K562 (cell line): ENCODE data around the gene MAN1B1. TPM values are rescaled to one million over a fixed set of nuclear protein-coding genes. Genes with fewer than 3 reads are reported as not detected.
A peak's percentile ranks its signal among the peaks of the same experiment; 100 is the strongest.

Source experiments
- ATAC-seq: fragments of 200-7000 bp; cut with Tn5 transposase; 3 replicates; pipeline ENCODE4 v1.9.1; 2020; ENCODE audit warnings: moderate library complexity
- BruUV-seq: library from RNA; stranded (reverse); fragments of 400-500 nt; replicated peaks from 2 replicates; lab custom pipeline; 2021; lab: Mats Ljungman, UMichigan
- CTCF ChIA-PET: fragments of 300-600 bp; formaldehyde crosslinking; extraction: SDS; loops from one replicate; lab custom pipeline; 2021; ENCODE audit warnings: low intra/inter-chr PET ratio; lab: Yijun Ruan, JAX
- POLR2A ChIA-PET: fragments of 300-600, 350-650 bp; sonication (Branson Sonifier 250); formaldehyde crosslinking; extraction: SDS; loops from one replicate; lab custom pipeline; 2021; ENCODE audit warnings: antibody characterized with exemption, inconsistent platforms; lab: Yijun Ruan, JAX
- DNase-seq, 4 experiments: peaks; one replicate each; pipeline versions ENCODE4 v3.0.0 to v3.0.0-alpha.2; 2011 to 2018; ENCODE audit warnings: low spot score in 3 of 4, mixed read lengths in 3 of 4; ENCODE audit errors: extremely low read depth in 1 of 4
- FAIRE-seq: peaks from 2 replicates; lab custom pipeline; 2011; peaks lifted over from hg19 to GRCh38; lab: Jason Lieb, UNC
- H2AFZ ChIP-seq: 2 replicates; pipeline ENCODE4 v1.6.0; 2011; ENCODE audit warnings: low read depth, low read length, control low read depth, inconsistent platforms
- H3K27ac ChIP-seq: fragments of 200-600 bp; 3 replicates; pipeline ENCODE4 v1.8.0; 2011; ENCODE audit warnings: low read depth, mild to moderate bottlenecking, control low read depth, inconsistent platforms, low read length, moderate library complexity, mixed read lengths; ENCODE audit errors: extremely low read depth
- H3K27me3 ChIP-seq, 2 experiments: fragments of 300-600 bp in 1 of 2; 2 replicates in 1 of 2; 3 replicates in 1 of 2; pipeline versions ENCODE4 v1.6.0 to v1.8.0; 2011; ENCODE audit warnings: inconsistent platforms in 2 of 2, low read length in 2 of 2, mild to moderate bottlenecking in 1 of 2, mixed read lengths in 1 of 2, moderate library complexity in 1 of 2; ENCODE audit not compliant: control insufficient read depth in 2 of 2, insufficient read depth in 2 of 2
- H3K36me3 ChIP-seq: fragments of 300-600 bp; 3 replicates; pipeline ENCODE4 v1.8.0; 2011; ENCODE audit warnings: mild to moderate bottlenecking, low read length, inconsistent platforms; ENCODE audit not compliant: control insufficient read depth, insufficient read depth
- H3K4me1 ChIP-seq, 2 experiments: fragments of 200-600 bp in 1 of 2; replicated peaks in 1 of 2; 2 replicates in 1 of 2; 3 replicates in 1 of 2; pipeline versions ENCODE4 v1.5.1 to v1.8.0; 2011; ENCODE audit warnings: inconsistent platforms in 2 of 2, low read length in 2 of 2, mild to moderate bottlenecking in 1 of 2, mixed read lengths in 1 of 2, moderate library complexity in 1 of 2; ENCODE audit not compliant: control insufficient read depth in 2 of 2, insufficient read depth in 2 of 2
- H3K4me2 ChIP-seq: 2 replicates; pipeline ENCODE4 v1.6.1; 2011; ENCODE audit warnings: low read length, control low read depth, inconsistent platforms, mixed read lengths; ENCODE audit not compliant: insufficient read depth
- H3K4me3 ChIP-seq: fragments of 200-600 bp; sonication (generic), shearing (Covaris generic); 2 replicates; pipeline ENCODE4 v1.5.1; 2016; ENCODE audit warnings: control low read depth, inconsistent platforms
- H3K79me2 ChIP-seq: fragments of 200-600 bp; 3 replicates; pipeline ENCODE4 v1.8.0; 2011; ENCODE audit warnings: low read length, inconsistent platforms; ENCODE audit not compliant: control insufficient read depth, insufficient read depth
- H3K9ac ChIP-seq, 2 experiments: 2 replicates each; pipeline versions ENCODE4 v1.6.0 to v1.6.1; 2011; ENCODE audit warnings: low read depth in 2 of 2, low read length in 2 of 2, control low read depth in 1 of 2, inconsistent platforms in 1 of 2, mild to moderate bottlenecking in 1 of 2, mixed read lengths in 1 of 2; ENCODE audit not compliant: insufficient read depth in 1 of 2
- H3K9me1 ChIP-seq: one replicate; pipeline ENCODE4 v1.6.0; 2011; ENCODE audit warnings: inconsistent platforms, mild to moderate bottlenecking, low read length, moderate library complexity; ENCODE audit not compliant: control insufficient read depth, insufficient read depth
- H3K9me3 ChIP-seq: replicated peaks from 2 replicates; pipeline ENCODE4 v1.5.1; 2011; ENCODE audit warnings: low read depth, low read length, inconsistent platforms; ENCODE audit not compliant: control insufficient read depth, insufficient read depth
- H4K20me1 ChIP-seq: replicated peaks from 2 replicates; pipeline ENCODE4 v1.6.1; 2011; ENCODE audit warnings: low read length, inconsistent platforms, mixed read lengths; ENCODE audit not compliant: control insufficient read depth, insufficient read depth
- BDP1 ChIP-seq: IDR thresholded peaks from 3 replicates; pipeline ENCODE4 v1.6.1; 2011; ENCODE audit not compliant: insufficient read length, insufficient read depth
- CHD2 ChIP-seq: IDR thresholded peaks from 2 replicates; pipeline ENCODE4 v1.6.1; 2011; ENCODE audit warnings: low read depth, low read length
- CTCF ChIP-seq, 3 experiments: IDR thresholded peaks in 2 of 3; conservative IDR thresholded peaks in 1 of 3; 2 replicates each; pipeline ENCODE4 v1.5.1; 2011 to 2012; ENCODE audit warnings: low read length in 3 of 3, mild to moderate bottlenecking in 3 of 3, control low read depth in 2 of 3, improper control_type of control experiment in 1 of 3, inconsistent platforms in 1 of 3, low read depth in 1 of 3, mixed read lengths in 1 of 3, moderate library complexity in 1 of 3; ENCODE audit not compliant: insufficient read depth in 2 of 3
- FIP1L1 ChIP-seq: fragments of 200-400 bp; formaldehyde crosslinking; IDR thresholded peaks from 2 replicates; pipeline ENCODE4 v1.6.1; 2018; ENCODE audit warnings: mild to moderate bottlenecking, low read depth, low read length; ENCODE audit not compliant: poor library complexity, severe bottlenecking
- POLR2G ChIP-seq: fragments of 200-400 bp; formaldehyde crosslinking; IDR thresholded peaks from 2 replicates; pipeline ENCODE4 v1.6.1; 2017; ENCODE audit warnings: low read depth, mild to moderate bottlenecking, antibody characterized with exemption, low read length, moderate library complexity
- TSC22D4 ChIP-seq: fragments of 450-650 bp; IDR thresholded peaks from 2 replicates; pipeline ENCODE4 v1.6.1; 2016; ENCODE audit warnings: missing genetic modification characterization, missing biosample characterization, control low read depth
- ZFP30 ChIP-seq: fragments of 250-450 bp; sonication (Bioruptor Pico); IDR thresholded peaks from 2 replicates; pipeline ENCODE4 v1.8.0; 2022; ENCODE audit warnings: moderate library complexity, mild to moderate bottlenecking, inconsistent platforms, borderline replicate concordance
- ZNF583 ChIP-seq: fragments of 250-450 bp; sonication (Bioruptor Pico); IDR thresholded peaks from 2 replicates; pipeline ENCODE4 v1.4.0; 2020
- WGBS: fragments of 100-300 bp; shearing (Covaris generic); methylation state at CpG from one replicate; pipeline ENCODE4 v1.1.6; 2016; ENCODE audit warnings: low coverage, mixed read lengths; ENCODE audit not compliant: insufficient coverage; ENCODE audit errors: missing lambda C conversion rate; 5-methylcytosine and 5-hydroxymethylcytosine counted together
- in situ Hi-C: fragments of 300-500 bp; cut with MboI; formaldehyde crosslinking; loops from 4 replicates; pipeline ENCODE4 v1.15.0; 2018; ENCODE audit warnings: inconsistent platforms, mixed read lengths
- intact Hi-C: fragments of 100-400 bp; cut with micrococcal nuclease; formaldehyde crosslinking; loops from 2 replicates; pipeline ENCODE4 v1.14.2; 2022
- polyA plus RNA-seq, 8 experiments: library from polyadenylated mRNA; depleted of rRNA in 4 of 8; stranded (reverse) in 5 of 8; unstranded in 3 of 8; fragments of >200 nt; fragmentation: Nextera tagmentation in 2 of 8; fragmentation: Illumina TruSeq in 1 of 8; extraction: Ambion mirVana in 2 of 8; extraction: Trizol in 1 of 8; gene quantifications; 2 replicates each; pipeline versions ENCODE4 v1.2.1 to v1.2.3, GENCODE V29; 2011 to 2014; ENCODE audit warnings: inconsistent platforms in 1 of 8, missing spikeins in 1 of 8
- total RNA-seq, 7 experiments: library from RNA; depleted of rRNA in 6 of 7; stranded (reverse); fragments of >200 nt in 6 of 7; fragmentation: Illumina TruSeq in 2 of 7; extraction: Trizol in 2 of 7; gene quantifications; 2 replicates each; pipeline versions ENCODE4 v1.2.1 to v1.2.3, GENCODE V29; 2011 to 2021; ENCODE audit warnings: low replicate concordance in 1 of 7
- TF ChIP-seq, protein P1 (sequence below): fragments of 250-450 bp; sonication (Bioruptor Pico); IDR thresholded peaks from 2 replicates; pipeline ENCODE4 v1.8.0; 2022; ENCODE audit warnings: moderate library complexity, mild to moderate bottlenecking, inconsistent platforms
- TF ChIP-seq, protein P2 (sequence below), 3 experiments: fragments of 200-800 bp in 1 of 3; sonication (Bioruptor generic) in 1 of 3; sonication (generic) in 1 of 3; formaldehyde crosslinking in 1 of 3; IDR thresholded peaks; 2 replicates each; pipeline versions ENCODE4 v1.6.1 to v1.8.0; 2016 to 2022; ENCODE audit warnings: mild to moderate bottlenecking in 2 of 3, missing compliant biosample characterization in 2 of 3, missing genetic modification characterization in 2 of 3, missing genetic modification reagents in 1 of 3

The MAN1B1 gene
- total and polyA plus RNA-seq, 9 of the 15 experiments (the other 6 are each of a cell fraction or from before 2014, with no cell fraction given) = 0.55 to 36.6 (median 27.3) TPM

DNA sequence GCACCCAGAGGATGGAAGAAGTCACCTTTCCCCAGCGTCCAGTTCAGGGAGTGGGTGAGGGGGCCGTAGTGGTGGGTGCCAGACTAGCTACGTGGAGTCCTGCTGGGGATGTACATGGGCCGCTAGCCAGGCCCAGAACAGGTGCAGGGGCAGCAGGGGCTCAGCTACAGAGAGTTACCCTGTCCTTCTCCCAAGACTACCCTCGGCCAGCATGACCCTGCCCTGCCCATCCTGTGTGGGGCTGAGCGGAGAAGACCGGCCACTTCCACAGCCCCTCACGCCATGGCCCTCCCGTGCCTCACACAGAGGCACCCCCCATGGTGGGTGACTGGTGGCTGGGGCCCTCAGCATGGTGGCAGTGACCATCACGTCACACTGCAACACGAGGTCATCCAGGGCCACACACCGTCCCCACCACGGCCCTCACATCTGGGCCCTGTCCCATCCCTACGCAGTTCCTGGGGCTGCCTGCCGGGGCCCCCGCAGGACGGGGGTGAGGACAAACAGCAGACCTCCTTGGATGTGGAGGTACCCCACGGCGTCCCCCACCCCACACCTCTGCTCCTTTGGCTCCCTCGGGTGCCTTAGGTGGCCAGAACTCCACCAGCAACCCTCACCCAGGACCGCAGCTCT, 28.7 kb downstream of the MAN1B1 start:
- peak; percentile 11; the same call in 1 of the 3 replicates for ATAC-seq
- Histone ChIP-seq H3K79me2 (peaks cover 27% of the 10 kb centered on the region), H3K9ac (peak overlapping the region; percentile 61 to 90; a peak in 3 of 4 replicates), H3K27ac (no peak overlapping the region; the same call in 2 of the 3 replicates), H2AFZ (peak overlapping the region; percentile 94), H3K4me2 (peak overlapping the region; percentile 61), H3K27me3 (no peaks in the 10 kb centered on the region), H3K4me1 (peaks cover 18 to 64% of the 10 kb centered on the region in 2 experiments), H3K9me3 (no peaks in the 10 kb centered on the region), H3K4me3 (peak overlapping the region; percentile 72; the same call in 1 of the 2 replicates), H3K36me3 (peaks cover 31% of the 10 kb centered on the region; the same call in 2 of the 3 replicates), H4K20me1 (no peaks in the 10 kb centered on the region), H3K9me1 (no peaks in the 10 kb centered on the region)
- ChIA-PET CTCF (no interaction called here), POLR2A (interaction anchor here (0.6 to 1.0 kb wide), 3 partner anchors 8 to 35 kb away, joined by 3 to 4 read pairs (median 4); no protein-coding TSS in a partner anchor)
- intact Hi-C loops = loop anchor here (5.0 kb wide), 1 partner anchor 63 kb away; the partner anchor contains the start of gene ENTPD2
- 79% methylated on average over 16 of the region's 21 CpGs for WGBS
- TF ChIP-seq ZNF583 (0 out of 2 replicates have a peak, but pooled peaks have one; percentile 15), BDP1 (no peak), CHD2 (no peak), ZFP30 (no peak), CTCF (IDR thresholded peaks at IDR 0.05 in 2 of 3, conservative IDR thresholded peaks at IDR 0.05 in 1 of 3; ENCODE audit: insufficient read depth in 2 of 3, low read depth in 1 of 3, low read length in 3 of 3) (0 out of 6 replicates have a peak, but pooled peaks of 1 of the 3 experiments have one; percentile 4), FIP1L1 (peak; percentile 34), POLR2G (peak; percentile 31), TSC22D4 (no peak)
- TF ChIP-seq, protein P1, sequence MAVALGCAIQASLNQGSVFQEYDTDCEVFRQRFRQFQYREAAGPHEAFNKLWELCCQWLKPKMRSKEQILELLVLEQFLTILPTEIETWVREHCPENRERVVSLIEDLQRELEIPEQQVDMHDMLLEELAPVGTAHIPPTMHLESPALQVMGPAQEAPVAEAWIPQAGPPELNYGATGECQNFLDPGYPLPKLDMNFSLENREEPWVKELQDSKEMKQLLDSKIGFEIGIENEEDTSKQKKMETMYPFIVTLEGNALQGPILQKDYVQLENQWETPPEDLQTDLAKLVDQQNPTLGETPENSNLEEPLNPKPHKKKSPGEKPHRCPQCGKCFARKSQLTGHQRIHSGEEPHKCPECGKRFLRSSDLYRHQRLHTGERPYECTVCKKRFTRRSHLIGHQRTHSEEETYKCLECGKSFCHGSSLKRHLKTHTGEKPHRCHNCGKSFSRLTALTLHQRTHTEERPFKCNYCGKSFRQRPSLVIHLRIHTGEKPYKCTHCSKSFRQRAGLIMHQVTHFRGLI (CRISPR knock-in tag) = no peak
- TF ChIP-seq, protein P2, sequence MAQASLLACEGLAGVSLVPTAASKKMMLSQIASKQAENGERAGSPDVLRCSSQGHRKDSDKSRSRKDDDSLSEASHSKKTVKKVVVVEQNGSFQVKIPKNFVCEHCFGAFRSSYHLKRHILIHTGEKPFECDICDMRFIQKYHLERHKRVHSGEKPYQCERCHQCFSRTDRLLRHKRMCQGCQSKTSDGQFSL (CRISPR knock-in tag; IDR thresholded peaks at IDR 0.05) = 0 out of 2 replicates have a peak, but pooled peaks have one; percentile 18
- TF ChIP-seq, protein P2 (tag; IDR thresholded peaks at IDR 0.05) = no peak
- no TSS peak for BruUV-seq
- DNase-seq = peak in 2 of 4 experiments; percentile 19 to 35
- no peak for FAIRE-seq
- in situ Hi-C loops = no loop called here
